Transverse colon (tissue), 4 donors: ENCODE results near the gene CCNB1IP1.

ENCODE experiments used
- CTCF ChIP-seq, 5 experiments: fragments of 200-600 bp in 3 of 5; fragments of 450-650 bp in 2 of 5; sonication (generic) in 3 of 5; IDR thresholded peaks; 1 replicate in 2 of 5; 2 replicates in 3 of 5; pipeline ENCODE4 v1.5.1; 2016 to 2017; ENCODE audit warnings: antibody characterized with exemption in 5 of 5, inconsistent platforms in 3 of 5, mild to moderate bottlenecking in 2 of 5, moderate library complexity in 1 of 5
- EP300 ChIP-seq: sonication (generic); formaldehyde crosslinking; IDR thresholded peaks from one replicate; pipeline ENCODE4 v1.6.1; 2017; ENCODE audit warnings: antibody characterized with exemption, low read depth
- POLR2A ChIP-seq: fragments of 450-650 bp; IDR thresholded peaks from one replicate; pipeline ENCODE4 v1.6.1; 2016; ENCODE audit warnings: antibody characterized with exemption, mild to moderate bottlenecking, moderate library complexity
- POLR2AphosphoS5 ChIP-seq, 3 donors: sonication (generic); formaldehyde crosslinking; IDR thresholded peaks; one replicate each; pipeline ENCODE4 v1.6.1; 2016; ENCODE audit warnings: antibody characterized with exemption in 3 of 3

DNA sequence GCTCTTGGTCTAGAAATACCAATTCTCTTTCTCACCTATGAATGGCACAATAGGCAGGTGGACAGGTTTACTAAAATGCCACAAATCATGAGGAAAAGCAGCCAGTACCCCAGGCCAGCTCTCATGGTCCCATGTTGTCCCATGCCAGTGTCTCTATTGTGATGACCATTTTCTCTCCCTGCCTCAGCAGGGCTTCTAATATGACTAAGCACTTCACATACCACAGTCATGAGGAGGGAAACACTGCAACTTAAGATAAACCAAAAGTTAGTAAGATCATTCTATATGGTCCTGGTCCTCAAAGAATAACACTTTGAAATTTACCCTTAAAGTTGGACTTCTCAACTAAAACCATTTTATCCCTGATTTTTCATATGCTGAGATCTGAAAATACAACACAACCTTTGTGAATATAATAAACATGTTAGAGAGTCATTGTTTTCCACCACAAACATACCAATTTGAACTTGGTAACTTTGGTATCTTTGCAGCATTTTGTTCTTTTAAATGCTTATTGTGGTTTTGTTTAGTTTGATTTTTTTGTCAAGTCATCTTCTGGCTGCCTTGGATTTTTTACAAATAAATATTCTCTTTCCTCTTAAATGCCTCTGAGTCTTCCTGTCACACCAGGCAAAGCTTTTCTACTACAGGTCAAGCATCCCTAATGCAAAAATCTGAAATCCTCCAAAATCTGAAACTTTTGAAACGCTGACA is 30.9 kb downstream of the CCNB1IP1 start:
- TF ChIP-seq POLR2A, result no peak
- TF ChIP-seq CTCF (IDR thresholded peaks at IDR 0.05), result no peak
- TF ChIP-seq POLR2AphosphoS5 (IDR thresholded peaks at IDR 0.05), result no peak
- no peak for TF ChIP-seq EP300
